ENCODE data around the gene WDR33.

The WDR33 gene

DNA sequence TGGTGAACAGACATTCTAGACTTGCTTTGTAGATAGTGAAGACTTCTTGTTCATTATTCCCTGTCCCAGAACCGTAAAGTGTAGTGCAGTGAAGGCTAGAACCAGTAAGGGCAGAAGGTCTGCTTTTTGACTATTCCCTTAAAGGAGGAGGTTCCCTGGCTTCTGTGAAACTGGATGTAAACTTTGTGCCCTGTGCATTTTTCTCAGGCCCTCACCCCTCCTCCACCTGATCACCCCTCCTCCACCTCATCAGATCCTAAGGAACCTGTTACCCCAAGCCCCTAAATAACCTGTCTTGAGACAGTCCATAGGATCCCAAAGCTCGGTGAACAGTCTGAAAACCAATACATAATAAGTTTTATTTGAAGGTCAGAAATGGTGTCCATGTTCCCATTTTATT, 75.9 kb downstream of the WDR33 start:
- TF ChIP-seq, protein P1, sequence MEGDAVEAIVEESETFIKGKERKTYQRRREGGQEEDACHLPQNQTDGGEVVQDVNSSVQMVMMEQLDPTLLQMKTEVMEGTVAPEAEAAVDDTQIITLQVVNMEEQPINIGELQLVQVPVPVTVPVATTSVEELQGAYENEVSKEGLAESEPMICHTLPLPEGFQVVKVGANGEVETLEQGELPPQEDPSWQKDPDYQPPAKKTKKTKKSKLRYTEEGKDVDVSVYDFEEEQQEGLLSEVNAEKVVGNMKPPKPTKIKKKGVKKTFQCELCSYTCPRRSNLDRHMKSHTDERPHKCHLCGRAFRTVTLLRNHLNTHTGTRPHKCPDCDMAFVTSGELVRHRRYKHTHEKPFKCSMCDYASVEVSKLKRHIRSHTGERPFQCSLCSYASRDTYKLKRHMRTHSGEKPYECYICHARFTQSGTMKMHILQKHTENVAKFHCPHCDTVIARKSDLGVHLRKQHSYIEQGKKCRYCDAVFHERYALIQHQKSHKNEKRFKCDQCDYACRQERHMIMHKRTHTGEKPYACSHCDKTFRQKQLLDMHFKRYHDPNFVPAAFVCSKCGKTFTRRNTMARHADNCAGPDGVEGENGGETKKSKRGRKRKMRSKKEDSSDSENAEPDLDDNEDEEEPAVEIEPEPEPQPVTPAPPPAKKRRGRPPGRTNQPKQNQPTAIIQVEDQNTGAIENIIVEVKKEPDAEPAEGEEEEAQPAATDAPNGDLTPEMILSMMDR (conservative IDR thresholded peaks at IDR 0.05; ENCODE audit: control insufficient read depth, insufficient read depth, low read depth, low read length) = no peak
- DNase-seq (ENCODE audit: low read depth) = no peak
- H3K4me3 ChIP-seq (ENCODE audit: control insufficient read depth, low read depth, low read length) = no peak overlapping the region

DNA sequence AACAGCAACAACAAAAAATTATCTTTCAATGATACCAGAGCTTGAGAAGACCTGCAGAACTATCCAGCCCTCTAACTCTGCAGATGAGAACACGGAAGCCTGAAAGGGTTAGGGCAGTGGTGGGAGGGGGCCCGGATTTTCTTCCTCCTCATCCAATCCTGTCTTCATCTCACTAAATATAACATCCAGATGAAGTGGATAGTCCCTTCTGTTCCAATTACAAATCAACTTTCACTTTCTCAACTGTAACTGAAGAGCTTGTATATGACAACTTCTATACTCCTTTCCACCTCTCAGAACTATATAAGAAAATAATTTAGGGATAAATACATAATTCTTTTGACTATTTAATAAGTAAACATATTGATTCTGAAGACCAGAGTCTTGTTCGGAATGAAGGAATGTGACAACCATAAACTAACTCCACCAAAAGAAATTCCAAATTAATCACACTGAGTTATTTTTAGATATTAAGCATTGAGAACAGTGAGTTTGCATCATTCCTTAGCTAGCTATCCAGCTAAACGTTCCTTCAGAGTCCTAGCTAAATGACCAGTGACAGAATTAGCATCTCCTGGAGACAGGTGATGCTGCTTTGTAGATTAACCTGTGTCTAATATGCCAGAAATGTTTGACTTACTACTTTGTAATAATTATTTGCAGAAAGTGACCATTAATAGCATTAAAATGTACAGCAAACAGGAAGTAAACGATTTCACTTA, 77.0 kb downstream of the WDR33 start:
- TF ChIP-seq, protein P1 (conservative IDR thresholded peaks at IDR 0.05; ENCODE audit: control insufficient read depth, insufficient read depth, low read depth, low read length) = no peak
- H3K4me3 ChIP-seq (ENCODE audit: control insufficient read depth, low read depth, low read length) = no peak overlapping the region
- DNase-seq (ENCODE audit: low read depth) = peak; percentile 23

DNA sequence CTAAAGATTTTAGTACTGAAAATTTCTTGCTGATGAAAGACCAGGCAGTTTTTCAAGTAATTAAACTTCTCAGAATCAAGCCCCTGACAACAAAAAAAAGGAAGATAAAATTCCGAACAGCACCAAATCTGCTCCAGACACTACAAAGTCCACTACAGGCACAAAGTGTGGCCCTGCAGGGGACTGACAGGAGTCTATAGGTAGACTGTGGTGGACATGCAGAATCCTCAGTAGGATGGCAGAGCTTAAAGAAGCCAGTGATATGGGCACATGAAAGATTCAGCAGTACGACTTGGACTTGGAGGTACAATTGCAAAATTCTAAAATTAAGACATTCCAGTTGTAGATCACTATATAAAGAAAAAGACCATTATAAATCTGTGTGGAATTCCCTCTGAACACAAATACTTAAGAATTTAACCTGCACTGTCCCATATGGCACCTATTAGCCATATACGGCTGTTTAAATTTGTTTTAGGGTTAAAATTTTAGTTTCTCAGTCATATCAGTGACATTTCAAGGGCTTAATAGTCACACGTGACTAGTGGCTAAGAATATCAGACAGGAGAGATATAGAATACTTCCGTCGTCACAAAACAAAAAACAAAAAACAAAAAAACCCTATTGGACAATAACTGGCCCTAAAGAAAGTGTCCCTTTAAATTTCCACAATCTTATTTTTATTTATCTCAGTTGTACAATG, 77.7 kb downstream of the WDR33 start:
- H3K4me3 ChIP-seq (ENCODE audit: control insufficient read depth, low read depth, low read length) = no peak overlapping the region
- TF ChIP-seq, protein P1 (conservative IDR thresholded peaks at IDR 0.05; ENCODE audit: control insufficient read depth, insufficient read depth, low read depth, low read length) = no peak

DNA sequence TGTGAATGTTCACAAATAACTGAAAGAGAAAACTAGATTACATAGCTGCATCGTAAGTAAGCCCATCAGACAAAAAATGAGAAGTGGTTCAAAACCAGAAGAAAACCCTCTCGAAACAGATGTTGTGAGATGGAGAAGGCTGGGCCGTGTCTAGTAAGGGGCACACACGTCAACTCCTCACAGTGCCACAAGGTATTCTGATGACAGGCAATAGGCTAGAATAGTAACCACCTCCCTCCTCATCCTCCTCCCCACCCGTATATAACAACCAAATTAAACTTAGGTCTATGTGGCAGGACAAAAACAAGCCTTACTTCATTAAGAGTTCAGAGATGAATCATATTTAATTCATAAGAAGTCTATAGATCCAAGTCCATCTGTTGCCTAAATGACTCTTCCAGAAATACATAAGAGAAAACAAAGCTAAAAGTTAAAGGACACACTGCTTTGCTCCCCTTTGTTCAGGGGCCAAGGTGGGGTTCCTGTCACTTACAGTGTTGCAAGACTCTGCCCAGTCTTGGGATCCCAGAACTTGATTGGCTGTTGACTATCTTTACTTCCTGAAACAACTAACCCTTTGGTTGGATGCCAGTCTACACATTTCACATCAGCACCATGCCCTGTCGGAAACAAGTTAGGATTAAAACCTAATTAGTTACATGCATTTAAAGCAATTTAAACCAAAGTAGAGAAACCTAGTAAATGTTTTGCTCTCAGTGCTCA, 84.7 kb downstream of the WDR33 start:
- DNase-seq (ENCODE audit: low read depth) = no peak
- TF ChIP-seq, protein P1 (conservative IDR thresholded peaks at IDR 0.05; ENCODE audit: control insufficient read depth, insufficient read depth, low read depth, low read length) = no peak
- no peak overlapping the region for H3K4me3 ChIP-seq (ENCODE audit: control insufficient read depth, low read depth, low read length)

More for the DNA sequence above, 77.7 kb downstream of the WDR33 start:
- no peak for DNase-seq (ENCODE audit: low read depth)

DNA sequence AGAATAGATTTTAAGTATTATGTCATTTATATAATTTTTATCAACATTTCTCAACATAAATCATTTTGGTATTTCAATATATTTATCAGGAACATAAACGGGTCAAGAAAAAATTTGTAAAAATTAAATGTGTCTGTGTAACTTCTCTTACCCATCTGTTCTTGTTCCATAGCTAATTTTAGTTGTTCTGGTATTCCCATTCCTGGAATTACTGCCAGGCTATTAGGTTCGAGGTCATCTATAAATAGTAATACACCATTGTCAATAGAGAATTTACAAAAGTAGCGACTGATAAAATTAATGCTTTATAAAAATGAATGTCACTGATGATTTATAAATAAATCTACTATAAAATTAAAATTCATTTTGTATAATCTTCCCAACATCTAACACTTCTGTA, 88.2 kb downstream of the WDR33 start:
- TF ChIP-seq, protein P1 (conservative IDR thresholded peaks at IDR 0.05; ENCODE audit: control insufficient read depth, insufficient read depth, low read depth, low read length) = no peak
- DNase-seq (ENCODE audit: low read depth) = no peak
- H3K4me3 ChIP-seq (ENCODE audit: control insufficient read depth, low read depth, low read length) = no peak overlapping the region

DNA sequence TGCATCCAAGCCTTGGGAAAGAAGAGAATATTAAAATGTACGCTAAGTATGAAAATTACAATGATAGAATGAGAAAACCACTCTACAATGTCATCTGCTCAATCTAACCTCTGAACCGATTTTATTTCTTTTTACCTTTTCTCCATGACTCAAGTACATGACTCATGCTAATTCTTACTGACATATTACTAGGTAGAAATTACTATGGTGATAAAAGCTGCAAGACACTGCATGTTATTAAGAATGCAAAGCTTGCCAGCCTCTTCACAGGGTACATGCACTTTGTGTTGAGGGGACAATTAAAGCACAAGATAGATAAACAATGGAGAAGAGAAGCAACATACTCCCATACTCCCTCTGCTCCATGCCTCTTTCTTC, 89.0 kb downstream of the WDR33 start:
- no peak overlapping the region for H3K4me3 ChIP-seq (ENCODE audit: control insufficient read depth, low read depth, low read length)
- DNase-seq (ENCODE audit: low read depth) = no peak
- TF ChIP-seq, protein P1 (conservative IDR thresholded peaks at IDR 0.05; ENCODE audit: control insufficient read depth, insufficient read depth, low read depth, low read length) = no peak

All from fibroblast of mammary gland (primary cell).